ENCODE measurements around the gene RALGDS.

RALGDS gene

DNA sequence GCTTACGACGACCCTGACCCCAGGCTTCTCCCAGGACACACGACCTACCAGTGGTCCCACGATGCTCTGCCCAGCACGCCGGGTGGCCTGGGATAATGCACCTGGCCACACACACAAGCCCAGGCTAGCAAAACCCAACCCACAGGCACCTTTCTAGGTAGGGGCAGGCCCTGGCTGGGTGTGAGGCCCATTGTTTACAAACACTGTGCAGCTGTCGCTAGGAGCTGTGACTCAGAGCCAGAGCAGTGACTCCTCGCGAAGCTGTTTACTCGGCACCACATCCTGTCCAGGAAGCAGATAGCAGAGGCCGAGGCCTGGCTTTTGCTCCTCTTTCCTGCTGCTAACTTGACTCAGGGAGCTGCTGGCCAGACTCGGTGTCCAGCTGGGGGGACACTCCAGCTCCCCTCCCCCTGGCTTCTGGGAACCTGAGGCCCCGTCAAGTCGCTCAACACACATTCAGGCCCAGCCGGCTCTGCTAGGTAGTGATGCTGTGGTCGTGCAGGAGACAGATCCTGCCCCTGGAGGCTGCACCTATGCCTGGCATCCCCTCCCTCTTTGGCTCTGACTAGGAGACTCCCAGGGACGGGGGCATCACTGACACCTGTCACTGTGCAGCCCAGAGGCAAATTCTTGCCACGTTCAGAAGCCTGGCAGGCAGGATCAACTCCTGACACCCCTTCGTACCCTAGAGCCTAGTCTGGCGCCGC is 12.8 kb upstream of the RALGDS start:
- DNase-seq: peak; percentile 70

DNA sequence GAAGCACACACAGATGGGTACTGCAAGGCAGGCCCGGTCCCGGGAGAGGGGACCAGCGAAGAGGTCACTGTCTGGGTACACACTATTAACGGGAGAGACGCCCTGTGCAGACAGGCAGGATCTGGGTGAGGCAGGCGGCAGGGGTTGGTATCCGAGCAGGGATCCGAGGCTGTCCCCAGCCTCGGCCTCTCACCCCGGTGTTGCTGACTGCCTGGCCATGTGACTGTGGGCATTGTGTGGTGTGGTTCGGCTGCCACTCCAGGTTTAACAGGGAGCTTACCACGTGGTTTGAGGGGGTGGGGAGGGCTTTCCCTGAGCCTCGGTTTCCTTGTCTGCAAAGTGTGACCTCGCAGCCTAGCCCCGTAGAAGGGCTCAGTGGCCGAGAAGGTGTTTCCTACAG is 11.1 kb upstream of the RALGDS start:
- DNase-seq: no peak

DNA sequence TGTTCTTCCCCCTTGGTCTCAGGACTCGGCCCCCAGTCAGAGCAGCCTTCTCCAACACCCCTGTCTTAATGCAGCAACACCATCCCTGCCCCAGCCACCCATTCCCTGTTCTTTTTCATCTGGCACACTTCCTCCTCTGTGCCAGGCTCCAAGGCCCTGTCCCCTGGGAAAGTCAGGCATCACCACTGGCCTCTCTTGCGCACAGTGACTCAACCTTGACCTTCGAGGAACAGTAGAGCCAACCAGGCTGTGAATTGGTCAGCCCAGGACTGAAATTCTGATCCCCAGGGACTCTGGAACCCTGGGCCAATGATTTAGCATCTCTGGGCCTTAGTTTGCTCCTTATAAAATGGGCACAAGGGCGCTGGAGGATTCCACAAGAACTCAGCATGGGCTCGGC is 10.5 kb upstream of the RALGDS start:
- no peak for DNase-seq

DNA sequence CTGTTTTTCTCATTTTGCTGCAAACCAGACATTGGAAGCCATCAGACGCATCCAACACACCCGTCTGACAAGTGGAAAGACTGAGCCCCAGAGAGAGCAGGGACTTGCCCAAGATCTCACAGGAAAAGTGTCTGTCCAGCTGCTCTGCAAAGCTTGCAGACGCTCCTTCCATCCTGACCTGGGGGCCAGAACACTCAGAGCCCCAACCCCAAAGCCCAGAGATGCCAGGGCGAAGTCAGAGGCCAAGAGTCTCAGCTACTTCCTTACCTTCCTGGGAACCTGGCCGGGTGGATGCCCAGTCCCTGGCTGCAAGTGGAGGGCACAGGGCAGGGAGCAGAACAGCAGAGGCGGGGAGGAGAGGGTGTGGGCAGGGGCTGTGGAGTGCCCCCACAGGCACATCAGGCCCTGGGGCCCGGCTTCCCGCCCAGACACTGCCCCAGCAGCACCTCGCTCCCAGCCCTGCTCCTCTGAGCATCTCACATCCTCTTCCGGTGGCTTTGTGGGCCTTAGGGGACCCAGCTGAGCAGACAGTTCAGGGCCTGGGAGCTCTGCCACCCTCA is 9.7 kb upstream of the RALGDS start:
- no peak for DNase-seq

DNA sequence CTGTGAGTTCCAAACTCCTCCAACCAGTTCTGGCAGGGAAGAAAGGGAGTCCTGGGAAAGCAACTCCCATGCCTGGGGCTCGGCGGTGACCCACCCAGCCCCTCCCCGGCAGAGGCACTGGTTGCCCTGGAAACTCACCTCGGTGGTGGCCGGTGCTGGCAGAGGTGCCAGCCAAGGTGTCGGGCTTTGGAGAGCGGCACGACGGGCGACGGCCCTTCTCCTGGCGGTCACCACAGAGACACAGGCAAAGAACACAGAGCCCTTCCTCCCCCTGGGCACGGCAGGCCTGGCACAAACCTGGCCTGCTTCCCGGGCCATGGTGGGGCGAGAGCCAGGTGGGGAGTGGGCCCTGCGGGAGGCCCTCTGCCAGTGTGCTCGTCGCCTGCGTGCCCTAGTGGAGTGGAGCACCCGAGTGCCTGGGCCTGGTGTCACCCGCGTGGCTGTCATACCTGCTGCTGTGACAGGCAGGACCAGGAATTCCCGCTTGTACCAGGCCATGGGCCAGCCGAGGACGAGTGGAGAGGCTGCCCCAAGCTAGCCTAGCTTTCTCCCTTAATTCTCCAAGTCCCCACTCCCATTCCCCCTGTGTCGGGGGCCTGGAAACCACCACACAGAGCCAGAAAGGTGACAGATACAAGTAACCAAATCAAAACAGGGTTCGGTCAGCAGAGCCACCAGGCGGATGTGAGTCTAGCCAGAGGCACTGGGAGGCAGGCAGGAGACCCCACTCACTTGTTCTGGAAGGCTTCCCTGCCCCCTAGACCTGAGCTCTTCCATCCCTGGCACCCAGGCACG is 8.2 kb upstream of the RALGDS start:
- no peak for DNase-seq

DNA sequence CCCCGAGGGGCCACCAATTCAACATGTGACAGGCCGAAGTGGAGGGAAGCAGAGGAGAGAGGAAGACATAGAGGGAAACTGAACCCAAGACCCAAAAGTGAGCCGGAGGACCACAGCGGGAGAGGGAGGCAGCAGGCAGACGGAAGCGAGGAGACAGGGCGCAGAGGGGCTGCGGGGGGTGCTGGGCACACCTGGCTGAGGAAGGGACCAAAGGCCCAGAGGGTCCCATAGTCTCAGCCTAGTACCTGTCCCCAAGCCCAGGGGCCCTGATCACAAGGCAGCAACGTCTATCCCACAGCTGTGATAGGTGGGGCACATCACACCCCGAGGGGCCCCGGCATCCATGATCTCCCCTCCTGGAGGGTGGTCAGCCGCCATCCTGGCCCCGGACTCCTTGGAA is 7.1 kb upstream of the RALGDS start:
- DNase-seq: no peak

DNA sequence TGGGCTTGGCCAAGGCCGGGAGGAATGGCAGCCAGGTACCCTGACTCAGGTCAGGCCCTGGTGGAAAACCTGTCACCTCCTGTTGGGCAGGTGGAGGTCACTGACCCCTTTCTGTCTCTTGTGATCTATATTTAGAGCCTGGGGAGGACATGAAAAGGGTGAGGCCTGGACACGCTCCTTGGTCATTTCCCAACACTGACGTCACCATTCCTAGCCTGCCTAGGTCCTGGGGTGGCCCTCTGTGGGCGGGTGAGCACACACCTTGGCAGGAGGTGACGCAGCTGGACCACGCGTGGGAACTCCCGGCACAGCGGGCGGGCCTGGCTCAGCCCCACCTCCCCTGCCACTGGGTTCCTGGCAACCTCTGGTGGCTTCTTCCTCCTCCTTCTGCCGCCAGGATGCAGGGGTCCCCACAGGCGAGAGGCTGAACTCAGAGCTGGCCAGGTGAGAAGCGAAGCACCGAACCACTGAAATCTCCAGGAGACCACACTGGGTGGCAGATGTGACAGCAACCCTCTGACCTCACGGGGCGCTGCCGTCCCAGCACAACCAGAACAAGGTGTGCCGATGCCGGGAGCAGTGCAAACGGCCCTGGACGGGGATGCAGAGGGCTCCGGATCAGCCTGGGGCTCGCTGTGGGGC is 6.4 kb upstream of the RALGDS start:
- DNase-seq: no peak

DNA sequence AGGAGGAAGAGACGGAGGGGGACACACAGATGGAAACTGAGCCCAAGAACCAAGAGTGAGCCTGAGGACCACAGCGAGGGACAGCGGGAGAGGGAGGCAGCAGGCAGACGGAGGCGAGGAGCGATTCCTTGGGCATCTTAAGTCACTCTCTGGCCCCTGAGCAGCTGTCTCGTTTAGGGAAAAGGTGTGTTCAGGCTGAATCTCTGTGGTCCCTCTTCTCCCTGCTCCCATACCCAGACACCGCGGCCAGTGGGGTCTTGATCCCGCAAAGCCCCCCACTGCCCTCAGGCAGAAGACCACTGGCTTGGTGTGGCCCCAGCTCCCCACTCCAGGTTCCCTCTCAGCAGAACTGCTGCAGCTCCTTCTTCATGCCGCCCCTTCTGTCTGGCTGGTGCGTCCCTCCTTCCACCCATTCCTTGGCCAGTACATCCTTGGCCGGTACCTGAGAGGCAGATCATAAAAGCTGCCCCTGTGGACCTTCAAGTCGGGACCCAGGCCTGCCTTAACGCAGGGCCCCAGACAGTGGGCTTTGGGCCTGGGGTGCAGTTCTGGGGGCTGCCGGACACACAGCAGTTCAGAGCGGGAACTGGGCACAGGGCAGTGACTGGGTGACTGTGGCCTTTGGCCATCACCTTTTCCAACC is 5.8 kb upstream of the RALGDS start:
- no peak for DNase-seq

DNA sequence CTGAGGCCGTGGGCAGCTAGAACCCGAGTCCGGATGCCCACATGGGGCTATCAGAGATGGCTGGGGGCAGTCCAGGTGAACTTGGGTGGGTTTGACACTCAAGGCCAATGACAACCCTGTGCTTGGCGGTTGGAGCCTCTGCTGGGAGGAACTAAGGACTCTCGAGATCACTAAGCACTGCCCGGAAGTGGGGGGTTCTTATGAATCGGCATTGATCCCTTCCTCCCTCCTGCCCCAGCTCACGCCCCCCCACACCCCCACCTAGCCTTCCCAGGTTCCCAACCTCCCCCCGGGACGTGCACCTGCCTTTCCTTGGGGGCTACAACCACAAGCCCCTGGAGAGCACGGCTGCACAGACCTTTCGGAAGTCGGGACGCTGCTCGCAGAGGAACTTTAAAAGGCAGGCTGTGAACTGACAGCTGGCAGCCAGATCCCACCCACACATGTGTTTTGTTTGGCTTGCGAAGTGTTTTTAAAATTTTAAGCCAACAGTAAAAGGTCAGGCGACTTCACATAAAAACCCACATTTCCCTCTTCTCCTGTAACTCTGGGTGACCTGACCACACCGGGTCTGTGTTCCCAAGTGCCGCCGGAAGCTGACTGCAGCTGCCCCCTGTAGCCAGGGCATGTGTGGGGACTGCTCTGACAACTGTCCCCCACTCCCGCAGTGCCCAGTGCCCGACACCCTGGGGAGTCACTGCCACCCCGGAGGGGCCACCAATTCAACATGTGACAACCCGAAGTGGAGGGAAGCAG is 5.1 kb upstream of the RALGDS start:
- no peak for DNase-seq

DNA sequence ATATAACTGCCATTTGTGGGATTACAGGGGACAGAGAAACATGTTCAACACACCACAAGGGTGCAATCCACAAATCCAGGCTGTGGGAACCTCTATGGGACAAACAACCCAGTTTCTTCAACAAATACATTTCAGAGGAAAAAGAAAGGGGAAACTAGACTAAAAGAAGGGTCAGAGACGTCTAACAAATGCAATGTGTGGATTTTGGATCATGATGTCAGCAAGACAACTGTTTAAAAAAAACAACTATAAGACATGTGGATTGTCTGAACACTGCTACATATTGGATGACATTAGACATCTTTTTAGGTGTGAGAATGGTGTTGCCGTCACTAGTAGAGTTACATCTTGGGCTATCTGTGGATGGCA is 3.9 kb upstream of the RALGDS start:
- DNase-seq: no peak

DNA sequence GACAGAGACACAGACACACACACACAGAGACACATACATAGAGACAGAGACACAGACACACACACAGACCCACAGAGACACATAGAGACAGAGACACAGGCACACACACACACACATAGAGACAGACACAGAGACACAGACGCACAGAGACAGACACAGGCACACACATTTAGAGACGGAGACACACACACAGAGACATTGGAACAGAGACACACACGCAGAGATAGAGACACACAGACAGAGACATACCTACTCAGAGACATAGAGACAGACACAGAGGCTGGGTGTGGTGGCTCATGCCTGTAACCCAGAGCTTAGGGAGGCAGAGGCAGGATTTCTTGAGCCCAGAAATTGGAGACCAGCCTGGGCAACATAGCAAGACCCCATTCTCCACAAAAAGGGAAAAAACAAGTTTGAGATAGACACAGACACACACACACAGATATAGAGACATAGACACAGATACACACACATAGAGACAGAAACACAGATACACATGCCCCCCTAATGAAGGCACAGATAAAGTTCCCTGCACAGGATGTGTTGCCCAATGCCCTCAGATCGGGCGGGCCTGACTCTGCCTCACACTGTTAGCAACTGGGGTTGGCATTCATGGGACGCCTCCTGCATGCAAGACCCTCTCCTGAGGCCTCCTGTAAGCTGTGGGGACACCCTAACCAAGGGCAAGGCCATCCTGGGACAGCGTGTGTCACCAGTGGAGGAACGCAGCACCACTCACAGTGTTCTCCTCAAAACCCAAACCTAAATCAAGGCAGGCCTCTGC is 3.3 kb upstream of the RALGDS start:
- no peak for DNase-seq

DNA sequence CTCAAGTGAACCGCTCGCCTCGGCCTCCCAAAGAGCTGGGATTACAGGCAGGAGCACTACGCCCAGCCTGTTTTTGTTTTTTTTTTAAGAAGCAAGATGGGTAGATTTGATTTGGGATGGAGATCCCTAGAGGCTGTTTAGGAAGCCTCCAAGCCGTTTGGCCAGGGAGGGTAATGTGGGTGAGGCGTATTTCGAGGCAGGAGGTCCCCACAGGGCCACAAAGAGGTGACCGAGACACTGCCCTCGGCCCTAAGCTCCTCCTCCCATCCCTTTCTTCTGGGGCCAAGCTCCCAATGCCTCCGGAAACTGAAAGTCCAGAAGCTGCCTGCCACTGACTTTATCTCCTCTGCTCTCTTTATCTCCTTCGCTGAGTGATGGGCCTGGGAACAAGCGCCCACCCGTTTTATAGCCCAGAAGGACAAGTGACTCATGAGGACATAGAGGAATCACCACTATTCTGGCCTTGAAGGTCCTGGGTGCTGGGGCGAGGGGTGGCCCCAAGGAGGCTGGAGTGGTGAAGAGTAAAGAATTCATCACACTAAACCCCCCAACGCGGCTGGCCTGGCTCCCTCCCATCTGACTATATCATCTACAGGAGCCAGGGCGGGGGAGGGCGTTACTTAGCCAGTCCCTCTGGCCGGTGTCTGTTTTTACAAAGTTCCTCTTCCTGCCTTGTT is 2.0 kb upstream of the RALGDS start:
- peak; percentile 55 for DNase-seq

DNA sequence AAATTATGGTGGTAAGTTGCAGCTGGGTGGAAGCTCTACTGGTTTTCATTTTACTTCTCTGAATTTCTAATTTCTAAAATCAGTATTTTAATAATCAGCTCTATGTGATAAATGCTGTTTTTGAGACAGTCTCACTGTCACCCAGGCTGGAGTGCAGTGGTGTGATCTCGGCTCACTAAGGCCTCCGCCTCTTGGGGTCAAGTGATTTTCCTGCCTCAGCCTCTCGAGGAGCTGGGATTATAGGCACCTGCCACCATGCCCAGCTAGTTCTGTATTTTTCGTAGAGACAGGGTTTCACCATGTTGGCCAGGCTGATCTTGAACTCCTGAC is 1.5 kb upstream of the RALGDS start:
- DNase-seq: no peak

DNA sequence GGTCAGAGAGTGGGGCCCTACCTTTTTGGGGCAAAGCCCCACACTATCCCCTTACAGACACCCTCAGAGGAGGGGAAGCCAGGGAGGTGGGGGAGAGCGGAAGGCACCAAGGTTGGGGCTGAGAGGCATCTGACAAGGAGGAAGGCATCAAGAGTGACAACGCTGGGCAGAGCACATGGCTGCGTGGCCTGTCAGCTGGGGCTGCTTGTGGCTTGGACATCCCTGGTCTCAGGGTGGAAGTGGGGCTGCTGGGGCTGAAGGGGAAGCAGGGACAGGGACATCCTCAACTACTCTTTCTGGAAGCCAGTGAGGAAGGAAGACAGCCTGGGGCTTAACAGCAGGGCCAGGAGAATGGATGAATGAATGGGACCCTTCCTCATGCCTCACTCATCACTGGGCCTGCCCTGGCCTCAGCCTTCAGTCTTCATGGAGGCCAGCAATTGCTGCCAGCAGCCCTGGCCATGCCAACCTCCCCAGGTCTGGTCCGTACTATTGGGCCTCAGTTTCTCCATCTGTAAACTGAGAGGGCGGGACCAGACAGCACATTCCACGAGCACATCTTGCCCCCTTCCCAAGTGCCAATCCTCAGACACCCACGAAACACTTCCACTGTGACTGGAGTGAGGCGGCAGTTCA is 993 bp upstream of the RALGDS start:
- no peak for DNase-seq

DNA sequence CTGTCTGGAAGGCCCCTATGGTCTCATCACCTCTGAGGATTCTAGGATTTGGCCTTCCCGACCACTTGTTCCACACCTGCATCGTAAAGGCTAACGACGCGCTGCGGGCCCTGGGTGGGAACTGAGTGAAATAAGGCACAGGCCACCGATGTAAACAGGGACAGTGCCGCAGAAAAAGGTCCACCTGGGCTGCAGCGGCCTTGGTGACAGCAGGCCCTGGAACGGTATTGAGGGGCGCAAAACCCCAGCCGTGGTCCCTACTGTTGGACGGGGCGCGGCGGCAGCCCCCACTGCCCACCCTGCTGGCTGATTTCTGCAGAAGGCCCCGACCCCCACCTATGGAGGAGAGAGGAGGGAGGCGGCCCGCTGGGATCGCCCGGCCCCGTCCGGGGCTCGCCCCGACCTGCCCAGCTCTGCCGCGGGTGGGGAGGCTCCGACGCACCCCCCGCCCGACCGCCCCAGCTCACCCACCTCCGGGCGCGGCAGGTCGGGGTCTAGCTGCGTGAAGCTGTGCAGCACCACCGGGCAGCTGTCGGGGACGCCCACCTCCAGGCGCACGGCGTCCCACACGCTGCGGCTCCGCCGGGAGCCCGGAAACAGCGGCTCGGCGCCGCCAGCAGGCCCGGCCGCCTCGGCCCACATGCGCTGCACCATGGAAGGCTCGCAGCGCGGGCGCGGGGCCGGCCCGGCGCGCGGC is 391 bp downstream of the RALGDS start:
- no peak for DNase-seq

DNA sequence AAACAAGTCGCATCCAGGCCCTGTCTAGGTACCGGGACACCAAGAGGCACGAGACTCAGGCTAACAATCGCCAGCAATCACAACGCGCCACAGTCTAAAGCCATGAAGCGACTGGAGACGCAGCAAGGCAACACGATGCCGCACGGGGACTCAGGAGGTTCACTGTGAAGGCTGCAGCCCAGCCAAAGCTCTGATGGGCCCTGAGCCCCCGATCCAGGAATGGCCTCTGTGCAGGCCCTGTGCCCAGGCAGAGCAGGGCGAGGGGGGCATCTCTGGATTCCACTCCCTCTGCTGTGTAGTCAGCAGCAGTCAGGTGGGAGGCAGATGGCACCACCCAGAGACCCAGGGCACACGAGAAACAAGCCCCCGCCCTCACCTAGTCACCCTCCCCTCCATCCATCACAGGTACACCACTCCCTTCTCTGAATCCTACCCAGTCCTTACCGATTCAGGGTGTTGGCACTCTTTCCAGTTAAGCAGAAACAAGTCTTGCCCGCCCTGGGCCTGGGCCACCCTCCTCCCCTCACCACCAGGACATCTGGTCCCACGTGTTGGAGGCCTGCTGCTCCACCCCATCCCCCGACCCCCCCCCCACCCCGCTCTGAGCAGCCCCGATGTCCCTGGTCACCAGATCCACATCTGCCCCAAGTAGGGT is 1.1 kb downstream of the RALGDS start:
- no peak for DNase-seq

DNA sequence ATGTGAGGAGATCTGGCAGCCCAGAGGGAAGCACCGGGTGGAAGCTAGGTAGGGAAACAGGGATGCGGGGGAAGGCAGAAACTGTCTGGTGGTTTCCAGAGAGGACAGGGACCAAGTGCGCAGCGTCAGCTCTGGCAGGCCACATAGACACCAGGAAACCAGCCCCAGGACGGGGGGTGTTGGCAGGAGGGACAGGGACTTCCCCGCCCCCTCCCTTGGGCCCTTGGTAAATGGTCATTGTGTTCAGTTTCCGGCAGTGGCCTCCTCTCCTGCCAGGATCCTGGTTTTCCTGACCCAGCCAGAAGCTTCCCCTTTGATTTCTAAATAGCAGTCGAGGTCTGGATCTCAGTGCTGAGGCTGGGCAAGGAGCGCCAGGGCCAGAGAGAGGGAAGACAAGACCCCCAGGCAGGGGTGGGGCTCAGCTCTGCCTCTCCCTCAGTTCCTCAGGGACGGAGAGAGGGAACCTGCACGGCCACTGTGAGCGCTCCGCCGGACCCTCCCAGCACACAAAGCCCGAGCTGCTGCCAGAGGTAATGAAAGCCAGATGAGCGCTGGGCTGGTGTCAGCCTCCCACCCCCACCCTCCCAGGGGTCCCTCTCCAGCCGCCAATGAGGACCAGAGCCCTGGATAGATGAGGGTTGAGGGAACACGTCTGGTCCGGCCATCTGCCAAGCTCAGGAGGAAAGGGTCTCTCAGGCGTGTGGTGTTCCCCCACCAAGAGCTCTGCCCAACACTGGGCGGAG is 1.8 kb downstream of the RALGDS start:
- no peak for DNase-seq

DNA sequence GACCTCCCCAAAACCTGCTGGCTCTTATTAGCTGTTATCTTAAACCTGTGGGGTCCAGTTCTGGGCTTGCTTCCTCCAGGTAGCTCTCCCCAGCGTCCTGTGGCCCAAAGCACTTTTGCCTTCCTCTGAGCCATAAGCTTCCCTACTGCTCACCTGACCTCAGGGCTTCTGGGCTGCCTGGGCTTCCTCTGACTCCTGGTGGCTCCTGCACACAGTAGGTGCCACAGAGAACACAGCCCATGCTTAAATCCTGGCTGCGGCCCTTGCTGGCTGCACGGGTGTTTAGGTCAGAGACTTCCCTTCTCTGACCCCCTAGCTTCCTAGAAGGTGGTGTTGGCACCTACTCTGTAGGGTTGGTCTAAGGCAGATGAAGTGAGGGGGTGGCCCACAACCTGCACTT is 2.5 kb downstream of the RALGDS start:
- DNase-seq: no peak

DNA sequence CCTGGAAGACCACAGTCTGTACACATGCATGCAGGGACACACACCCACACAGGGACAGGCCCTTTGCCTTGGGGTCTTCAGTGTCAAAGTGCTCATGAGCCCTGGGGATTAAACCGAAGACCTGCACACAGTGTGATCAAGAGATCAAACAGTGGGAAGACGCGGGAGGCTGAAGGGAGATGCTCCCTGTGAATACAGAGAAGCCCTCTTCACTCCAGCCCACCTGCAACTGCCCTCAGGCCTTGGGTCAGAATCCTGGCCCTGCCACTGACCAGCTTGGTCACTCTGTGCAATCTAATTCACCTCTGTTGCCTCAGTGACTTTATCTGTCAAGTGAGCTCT is 2.9 kb downstream of the RALGDS start:
- no peak for DNase-seq

Measured in hematopoietic multipotent progenitor cell treated with erythropoietin and hydrocortisone succinate and interleukin-3 and kit ligand, for 8 days (in vitro differentiated cells).